Measurements from ENCODE around the gene ELOB. TPM values are rescaled to one million over a fixed set of nuclear protein-coding genes. Genes with fewer than 3 reads are reported as not detected.
"Not testable (repeated sequence)": the region's sequence is repeated elsewhere in the genome, so short reads cannot be mapped to it uniquely, and the experiment has no call there.

Gene ELOB
- total RNA-seq, 1 donor from 2014 or later = 314 TPM

DNA sequence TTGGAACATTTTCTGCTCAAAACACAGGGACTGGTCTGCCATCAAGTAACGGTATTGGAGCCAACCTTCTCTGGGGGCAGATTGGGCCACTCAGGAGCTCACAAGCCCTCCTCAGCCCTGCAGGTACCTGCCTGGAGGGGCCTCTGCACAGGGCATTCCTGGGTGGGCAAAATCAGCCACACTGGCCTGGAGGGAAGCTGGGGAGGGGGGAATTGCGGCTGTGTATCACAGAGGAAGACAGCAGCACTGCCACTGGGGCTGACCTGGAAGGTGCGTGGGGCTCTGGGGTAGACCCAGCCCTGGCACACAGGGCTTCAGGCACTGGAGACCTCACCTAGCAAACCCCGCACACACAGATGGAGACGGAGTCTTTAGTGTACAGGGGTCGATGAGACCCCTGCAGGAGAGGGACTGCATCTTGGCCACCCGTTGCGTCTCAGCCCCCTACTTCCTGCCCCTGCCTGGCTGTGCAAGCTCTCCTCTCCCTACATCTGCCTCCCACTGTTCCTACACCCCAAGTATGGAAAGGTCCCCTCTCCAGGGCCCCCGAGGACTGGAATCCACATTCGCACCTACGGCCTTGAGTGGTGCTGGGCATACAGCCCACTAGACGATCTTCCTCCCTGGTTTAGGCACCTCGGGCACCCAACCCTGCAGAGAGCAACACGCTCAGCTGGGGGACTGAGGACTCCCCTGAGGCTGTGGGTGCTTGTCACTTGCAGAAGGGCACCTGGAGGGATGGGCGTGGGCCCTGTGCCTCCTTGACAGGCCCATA lies 31.8 kb downstream of the ELOB start:
- no peak for DNase-seq

- DNase-seq = no peak
Measured at GRCh38 chr16:2744711-2745110, 32.4 kb downstream of the ELOB start.

DNA sequence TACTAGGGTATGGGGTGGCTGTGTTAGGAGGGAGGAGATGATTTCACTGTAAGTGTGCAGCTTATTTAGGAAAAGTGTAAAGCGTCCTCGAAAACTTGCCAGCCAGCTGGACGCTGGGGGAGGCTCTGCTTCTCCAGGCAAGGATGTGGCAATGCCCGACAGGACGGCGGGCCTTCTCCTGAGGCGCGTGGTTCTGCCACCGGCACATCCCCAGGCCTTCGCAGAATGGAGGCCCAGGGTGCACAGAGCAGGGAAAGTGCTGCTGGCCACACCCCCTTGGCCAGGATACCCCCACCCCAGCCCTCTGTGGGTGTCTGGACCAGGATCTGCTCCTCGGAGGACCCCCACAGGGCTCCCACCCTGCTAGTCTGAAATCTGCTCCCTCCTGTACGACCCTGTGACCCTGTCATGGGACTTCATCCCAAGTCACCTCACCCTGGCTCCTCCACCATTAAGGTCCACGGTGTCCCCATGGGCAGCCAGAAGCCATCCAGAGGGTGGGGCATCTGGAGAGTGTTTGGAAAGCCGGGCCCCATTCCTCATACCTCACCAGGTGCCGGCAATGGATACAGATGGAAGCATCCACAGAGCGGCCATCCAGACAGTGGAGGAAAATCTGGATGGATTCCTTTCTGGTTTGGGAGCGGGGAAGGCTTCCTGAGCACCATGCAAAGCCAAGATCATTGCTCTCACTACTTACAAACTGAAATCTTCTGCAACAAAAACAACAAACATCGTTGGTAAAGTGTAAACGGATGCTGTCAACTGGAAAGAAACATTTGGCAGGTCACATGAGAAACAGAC lies 33.9 kb downstream of the ELOB start:
- DNase-seq = no peak

GRCh38 chr16:2742323-2743006 lies 34.6 kb downstream of the ELOB start:
- DNase-seq = no peak

DNA sequence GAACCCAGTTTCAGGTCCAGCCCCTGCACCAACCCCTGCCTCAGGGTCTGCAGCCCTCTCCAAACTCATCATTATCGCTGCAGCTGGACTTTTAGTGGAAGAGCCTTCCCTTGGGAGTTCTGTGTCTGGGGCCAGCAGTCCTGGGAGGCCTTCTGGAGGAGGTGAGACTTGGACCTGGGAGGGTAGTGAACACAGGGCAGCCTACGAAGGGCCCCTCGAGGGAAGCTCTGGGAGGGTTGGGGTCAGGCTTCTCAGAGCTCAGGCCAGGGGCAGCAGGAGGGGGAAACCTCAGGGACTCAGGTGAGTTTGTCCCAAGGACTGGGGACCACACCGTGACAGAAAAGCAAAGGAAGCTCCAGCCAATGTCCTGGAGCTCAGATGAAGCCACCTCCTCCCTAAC lies 35.9 kb downstream of the ELOB start:
- DNase-seq = no peak

DNA sequence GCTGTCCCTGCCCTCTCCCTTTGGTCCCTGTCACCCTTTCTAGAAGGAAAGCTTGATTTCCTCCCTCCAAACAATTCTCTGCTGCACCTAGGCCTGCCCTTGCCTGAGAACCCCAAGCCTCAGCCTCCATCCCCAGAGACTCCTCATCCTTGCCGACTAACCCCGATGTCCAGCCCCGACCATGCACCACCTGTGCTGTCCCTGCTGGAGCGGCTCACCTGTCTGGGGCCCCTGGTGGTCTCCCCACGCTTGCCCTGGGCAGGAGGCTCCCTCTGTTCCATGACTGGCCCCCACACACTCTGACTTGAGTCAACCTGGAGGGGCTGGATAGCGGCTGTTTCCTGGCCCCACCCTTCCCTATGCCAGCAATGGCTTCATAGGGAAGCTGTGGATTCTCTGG lies 36.6 kb downstream of the ELOB start:
- DNase-seq = no peak

DNA sequence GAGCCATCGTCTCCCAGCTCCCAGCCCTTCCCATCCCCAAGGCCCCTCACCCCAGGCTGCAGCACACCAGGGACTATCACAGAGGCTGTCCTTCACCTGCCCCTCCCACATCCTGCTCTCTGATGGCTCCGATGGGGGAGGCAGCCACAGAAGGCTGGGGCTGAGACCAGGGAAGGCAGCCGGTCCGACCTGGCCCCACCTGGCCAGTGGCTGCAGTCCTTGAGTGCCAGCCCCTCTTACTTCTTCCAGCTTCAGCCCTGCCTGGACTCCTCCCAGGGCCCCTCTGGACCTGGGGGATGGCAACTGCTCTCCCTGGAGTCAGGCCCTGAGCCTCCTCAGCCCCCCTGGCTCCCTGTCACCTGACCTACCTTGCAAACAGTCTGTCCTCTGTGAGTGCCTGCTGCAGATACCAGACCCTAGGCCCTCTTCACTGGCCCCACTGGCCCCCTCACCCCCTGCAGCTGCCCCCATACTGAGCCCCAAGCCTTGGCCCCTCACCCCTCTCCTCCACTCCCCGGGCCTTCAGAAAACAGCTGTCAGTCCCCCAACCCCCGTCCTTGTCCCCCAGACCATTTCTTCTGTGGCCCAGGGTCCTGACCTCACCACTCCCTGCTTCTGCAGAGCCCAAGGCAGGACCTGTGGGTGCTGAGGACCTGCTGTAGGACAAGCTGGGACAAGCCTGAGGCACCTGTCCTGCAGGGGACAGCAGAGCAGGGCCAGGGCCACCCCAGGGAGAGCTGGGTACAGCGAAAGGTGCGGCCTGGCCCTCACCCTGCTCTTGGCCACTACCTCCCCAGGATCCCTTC lies 37.3 kb downstream of the ELOB start:
- DNase-seq = no peak

DNA sequence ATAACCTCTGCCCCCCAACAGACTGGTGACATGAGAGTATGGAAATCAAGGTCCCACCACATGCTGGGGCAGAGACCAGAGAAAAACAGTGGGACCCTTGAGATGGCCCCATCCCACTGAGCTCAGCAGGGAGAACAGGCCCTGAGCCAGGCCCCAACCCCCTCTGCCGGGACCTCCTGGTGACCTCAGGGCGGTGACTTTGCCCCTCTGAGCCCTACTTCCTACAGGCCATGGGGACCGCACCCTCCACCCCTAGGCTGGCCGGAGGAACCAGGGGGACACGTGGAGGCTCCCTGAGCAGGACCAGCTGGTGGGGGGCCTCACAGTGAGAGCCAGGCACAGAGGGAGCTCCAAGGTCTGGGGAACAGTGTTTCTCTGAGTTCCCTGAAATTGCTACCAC lies 38.5 kb downstream of the ELOB start:
- DNase-seq = no peak

GRCh38 chr16:2737895-2738418 lies 39.1 kb downstream of the ELOB start:
- no peak for DNase-seq

- no peak for DNase-seq
Measured at GRCh38 chr16:2737238-2737605, 39.9 kb downstream of the ELOB start.

- no peak for DNase-seq
Measured at GRCh38 chr16:2736476-2737237, 40.4 kb downstream of the ELOB start.

GRCh38 chr16:2734844-2735515 lies 42.1 kb downstream of the ELOB start:
- DNase-seq = no peak

DNA sequence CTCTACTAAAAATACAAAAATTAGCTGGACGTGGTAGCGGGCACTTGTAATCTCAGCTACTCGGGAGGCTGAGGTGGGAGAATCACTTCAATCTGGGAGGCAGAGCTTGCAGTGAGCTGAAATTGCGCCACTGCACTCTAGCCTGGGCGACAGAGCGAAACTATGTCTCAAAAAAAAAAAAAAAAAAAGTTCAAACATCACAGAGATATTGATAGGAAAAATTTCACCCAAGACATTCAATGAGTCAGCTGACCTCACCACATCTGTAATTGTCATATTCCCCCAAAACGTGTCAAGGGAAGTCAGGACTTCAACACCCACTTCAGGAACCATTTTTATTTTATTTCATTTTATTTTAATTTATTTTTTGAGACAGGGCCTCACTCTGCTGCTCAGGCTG lies 49.0 kb downstream of the ELOB start:
- DNase-seq = no peak

- DNase-seq = no peak
Measured at GRCh38 chr16:2726923-2727322, 50.2 kb downstream of the ELOB start.

- no peak for DNase-seq
Measured at GRCh38 chr16:2724816-2725348, 52.2 kb downstream of the ELOB start.

DNA sequence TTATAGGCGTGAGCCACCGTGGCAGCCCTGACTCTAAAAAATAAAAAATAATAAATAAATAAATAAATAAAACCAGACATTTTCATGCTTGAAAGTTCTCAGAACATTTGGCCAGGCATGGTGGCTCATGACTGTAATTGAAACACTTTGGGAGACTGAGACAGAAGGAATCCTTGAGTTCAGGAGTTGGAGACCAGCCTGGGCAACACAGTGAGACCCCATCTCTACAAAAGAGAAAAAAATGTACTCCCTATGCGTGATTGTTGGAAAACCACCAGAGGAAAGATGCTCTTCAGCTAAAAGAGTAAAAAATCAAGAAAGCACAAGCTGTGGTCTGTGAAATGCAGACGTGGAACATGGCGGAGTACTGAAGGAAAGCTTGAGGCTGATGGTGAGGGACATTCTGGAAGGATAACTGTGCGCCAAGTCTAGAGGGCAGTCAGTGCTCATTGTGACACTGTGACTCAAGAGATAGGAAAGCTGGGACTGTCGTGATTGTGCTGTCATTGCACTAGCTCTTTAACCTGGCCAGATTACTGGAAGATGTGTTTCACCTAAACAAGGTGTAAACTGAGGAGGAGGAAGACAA lies 52.9 kb downstream of the ELOB start:
- no peak for DNase-seq

- not testable (repeated sequence) for DNase-seq
Measured at GRCh38 chr16:2721634-2722173, 55.4 kb downstream of the ELOB start.

Measured in dermis blood vessel endothelial cell (primary cell).